Astrocyte of the cerebellum (primary cell): ENCODE results near the gene ZFP69B.

Experiments used
- DNase-seq: peaks from one replicate; pipeline ENCODE4 v3.0.0-alpha.2; 2011; ENCODE audit warnings: low read depth
- H3K4me3 ChIP-seq: 2 replicates; pipeline ENCODE4 v1.5.1; 2011; ENCODE audit warnings: mild to moderate bottlenecking, low read depth, low read length, moderate library complexity
- CTCF ChIP-seq: IDR thresholded peaks from 2 replicates; pipeline ENCODE4 v1.5.1; 2012; ENCODE audit warnings: low read length, low read depth, moderate library complexity, mild to moderate bottlenecking; ENCODE audit errors: missing control alignments
- in situ Hi-C: cut with HindIII; loops from 2 replicates; pipeline ENCODE4 v1.10.0; 2017; ENCODE audit warnings: low sequenced_read_pairs

Gene ZFP69B

GRCh38 chr1:40449684-40450494, at the start of gene ZFP69B:
Gene ZFP69B (plus strand): TSS chr1:40450476. CDS start chr1:40450962, 486 bp downstream.
- peak; percentile 69 for DNase-seq
- no peak for TF ChIP-seq CTCF
- H3K4me3 ChIP-seq, result peak within 1 kb of the TSS; percentile 73
- in situ Hi-C loops, result no loop called here

GRCh38 chr1:40401473-40402201, 48.6 kb upstream of the ZFP69B start:
- in situ Hi-C loops, result no loop called here
- TF ChIP-seq CTCF, result no peak
- DNase-seq, result no peak
- no peak overlapping the region for H3K4me3 ChIP-seq

GRCh38 chr1:40404670-40405462, 45.4 kb upstream of the ZFP69B start:
- peak; percentile 69 for TF ChIP-seq CTCF
- DNase-seq, result peak; percentile 60
- no peak overlapping the region for H3K4me3 ChIP-seq
- in situ Hi-C loops, result no loop called here

- no peak overlapping the region for H3K4me3 ChIP-seq
- in situ Hi-C loops, result no loop called here
- TF ChIP-seq CTCF, result no peak
Observed at GRCh38 chr1:40405812-40406211, 44.5 kb upstream of the ZFP69B start.

GRCh38 chr1:40407453-40407852, 42.8 kb upstream of the ZFP69B start:
- no peak for DNase-seq
- in situ Hi-C loops, result no loop called here
- H3K4me3 ChIP-seq, result no peak overlapping the region
- no peak for TF ChIP-seq CTCF

More at GRCh38 chr1:40405812-40406211, 44.5 kb upstream of the ZFP69B start:
- no peak for DNase-seq

- DNase-seq, result no peak
- in situ Hi-C loops, result no loop called here
- no peak overlapping the region for H3K4me3 ChIP-seq
- no peak for TF ChIP-seq CTCF
Observed at GRCh38 chr1:40409467-40409866, 40.8 kb upstream of the ZFP69B start.
